NCI-H187 (cell line): Measurements from ENCODE around the gene KRT36.

Experiments
- DNase-seq, 2 experiments: peaks; one replicate each; lab custom pipeline; 2025; lab: John Stamatoyannopoulos, UW

Gene KRT36

DNA sequence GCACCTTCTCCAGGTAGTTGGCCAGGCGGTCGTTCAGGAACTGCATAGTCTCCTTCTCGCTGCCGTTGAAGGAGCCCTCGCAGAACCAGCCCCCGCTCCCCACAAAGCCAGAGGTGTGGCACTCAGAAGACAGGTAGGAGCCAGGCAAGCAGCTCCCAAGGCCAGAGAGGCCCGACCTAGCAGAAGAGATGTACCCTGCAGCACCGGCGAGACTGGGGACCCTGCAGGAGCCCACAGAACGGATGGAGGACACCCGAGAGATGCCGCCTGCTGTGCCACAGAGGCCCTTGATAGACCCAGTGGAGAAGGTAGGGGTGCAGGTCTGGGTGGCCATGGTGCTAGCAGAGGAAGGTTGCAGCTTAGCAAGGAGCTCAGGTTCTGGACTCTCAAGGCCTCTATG, at the start of gene KRT36:
Gene KRT36, minus strand, starts transcription at position 380 of the 400 bp plus-strand sequence. Its CDS starts 46 bp downstream, at position 334.
- DNase-seq: no peak

DNA sequence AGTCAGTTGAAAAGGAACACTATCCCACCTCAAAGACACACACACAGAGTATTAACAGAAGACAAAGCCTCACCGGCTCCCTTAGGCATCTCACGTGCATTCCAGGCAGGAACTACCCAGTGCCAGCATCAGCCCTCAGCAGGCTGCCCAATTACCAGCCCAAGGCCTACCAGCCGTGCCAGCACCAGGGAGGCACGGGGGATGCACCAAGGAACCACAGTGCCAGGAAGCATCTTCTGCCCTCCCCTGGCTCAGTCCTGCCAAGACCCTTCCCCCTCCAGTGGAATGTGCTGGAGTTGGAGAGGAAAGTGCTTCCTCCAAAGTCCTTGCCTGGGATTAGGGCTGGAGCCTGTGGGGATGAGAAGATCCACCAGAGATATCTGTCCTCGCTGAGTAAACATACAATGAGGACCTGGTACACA, 49.4 kb upstream of the KRT36 start:
- DNase-seq: no peak

DNA sequence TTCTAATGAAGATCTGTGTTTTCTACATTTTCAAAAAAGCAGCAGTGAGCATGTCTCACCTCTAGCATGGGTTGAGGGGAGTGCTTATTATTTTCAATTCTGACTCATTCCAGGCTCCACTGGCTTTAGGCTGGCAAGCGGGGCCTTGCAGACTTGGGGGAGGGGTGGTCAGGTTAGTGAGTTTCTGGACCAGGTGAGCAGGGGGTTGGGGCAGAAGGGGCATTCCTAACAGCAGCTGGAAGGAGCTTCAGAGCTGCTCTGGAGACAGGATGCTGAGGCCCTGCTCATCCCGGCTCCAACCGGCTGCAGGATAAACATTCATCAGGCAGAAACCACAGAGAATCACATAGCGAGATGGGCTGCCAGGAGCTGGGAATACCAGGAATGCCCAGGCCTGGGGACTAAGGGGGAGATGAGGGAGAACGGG, 48.9 kb upstream of the KRT36 start:
- no peak for DNase-seq

DNA sequence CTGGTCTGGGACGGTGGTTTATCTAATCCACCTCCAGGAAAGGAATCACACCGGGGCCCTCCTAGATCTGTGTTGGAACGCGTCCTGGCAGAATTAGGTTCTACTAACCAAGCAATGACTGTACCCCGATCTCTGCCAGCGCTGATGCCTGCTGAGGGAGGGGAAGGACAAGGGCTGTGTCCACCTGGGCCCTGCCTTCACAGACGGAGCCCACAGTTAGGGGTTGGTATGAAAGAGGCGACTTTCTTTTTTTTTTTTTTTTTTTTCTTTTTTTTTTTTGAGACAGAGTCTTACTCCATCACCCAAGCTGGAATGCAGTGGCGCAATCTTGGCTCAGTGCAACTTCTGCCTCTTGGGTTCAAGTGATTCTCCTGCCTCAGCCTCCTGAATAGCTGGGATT, 48.3 kb upstream of the KRT36 start:
- no peak for DNase-seq

DNA sequence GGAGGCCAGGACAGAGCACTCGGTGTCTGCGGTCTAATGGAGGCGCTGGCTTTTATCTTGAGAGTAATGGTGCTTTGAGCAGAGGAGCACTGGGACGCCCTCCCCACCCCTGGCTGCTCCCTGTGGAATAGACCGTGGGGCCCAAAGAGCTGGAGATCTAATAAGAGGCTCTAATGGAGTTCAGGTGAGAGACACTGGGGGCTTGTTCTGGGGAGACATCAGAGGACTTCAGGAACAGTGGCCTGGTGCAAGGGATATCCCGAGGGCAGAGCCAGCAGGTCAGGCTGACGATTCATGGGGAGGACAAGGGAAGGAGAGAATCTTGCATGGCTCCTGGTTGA, 47.9 kb upstream of the KRT36 start:
- no peak for DNase-seq

DNA sequence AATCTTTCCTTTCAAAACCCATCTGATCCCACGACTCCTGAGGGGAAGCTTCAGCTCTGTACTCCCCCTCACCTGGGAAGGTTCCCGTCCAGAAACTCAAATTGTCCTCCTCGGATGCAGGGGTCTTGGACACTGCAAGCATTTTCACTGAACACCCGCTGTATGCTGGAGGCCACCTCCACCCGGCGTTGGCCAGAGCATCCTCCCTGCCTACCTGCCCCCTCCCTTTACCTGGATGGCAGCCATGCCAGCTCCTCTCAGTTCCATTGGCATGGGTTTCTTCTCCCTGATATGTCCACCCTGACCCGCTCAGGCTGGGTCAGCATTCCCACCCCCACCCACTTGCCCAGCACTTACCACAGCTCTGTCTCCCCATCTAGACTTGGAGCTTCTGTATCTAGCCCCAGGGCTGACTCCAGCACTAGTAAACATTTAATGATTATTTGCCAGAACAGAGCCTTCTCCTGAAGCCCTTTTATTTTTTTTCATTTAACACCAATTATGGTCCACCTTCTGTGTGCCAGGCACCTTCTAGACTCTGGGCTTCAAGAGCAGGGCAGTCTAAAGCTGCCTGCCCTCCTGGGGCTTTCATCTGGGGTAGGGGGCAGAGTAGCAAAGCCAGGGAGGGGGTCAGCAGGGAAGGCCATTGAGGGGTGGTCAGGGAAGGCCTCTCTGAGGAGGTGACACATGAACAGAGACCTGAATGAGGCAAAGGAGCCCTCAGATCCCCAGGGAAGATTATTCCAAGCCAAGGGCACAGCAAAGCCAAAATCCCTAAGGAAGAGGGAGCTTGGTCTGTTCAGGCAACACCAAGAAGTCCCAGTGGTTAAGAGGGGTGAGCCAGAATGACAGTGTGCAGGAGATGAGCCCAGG, 47.3 kb upstream of the KRT36 start:
- DNase-seq: no peak

DNA sequence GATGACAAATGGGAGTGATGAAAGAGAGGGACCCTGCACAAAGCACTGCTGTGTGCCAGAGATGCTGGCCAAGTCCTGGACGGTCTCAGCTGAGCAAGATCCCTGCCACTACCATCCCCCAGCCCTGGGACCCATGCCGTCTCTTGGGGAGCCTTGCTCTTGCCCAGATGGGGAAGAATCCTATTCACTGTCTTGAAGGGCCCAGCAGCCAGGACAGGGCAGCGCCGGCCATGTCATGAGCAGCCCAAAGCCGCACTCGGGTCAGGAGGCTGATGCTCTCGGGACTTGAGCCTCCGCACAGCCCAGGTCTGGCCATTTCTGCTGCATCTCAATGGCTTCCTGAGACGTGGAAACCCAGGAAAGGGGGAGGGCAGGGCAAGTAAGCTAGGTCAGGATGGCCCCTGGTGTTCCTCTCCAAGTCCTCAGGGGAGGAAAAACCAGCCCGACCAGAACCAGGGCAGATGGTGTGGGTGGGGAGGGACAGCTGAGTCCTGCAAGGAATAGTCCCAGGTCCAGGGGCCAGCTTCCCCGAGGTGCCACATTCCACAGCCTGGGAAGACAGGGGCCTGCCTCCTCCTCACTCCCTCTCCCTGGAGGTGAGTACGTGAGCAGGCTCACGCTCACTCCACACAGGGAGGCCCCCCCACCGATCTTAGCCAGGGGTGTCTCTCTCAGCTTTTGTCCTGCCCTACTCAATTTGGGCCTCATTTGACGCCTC, 46.2 kb upstream of the KRT36 start:
- DNase-seq: no peak

DNA sequence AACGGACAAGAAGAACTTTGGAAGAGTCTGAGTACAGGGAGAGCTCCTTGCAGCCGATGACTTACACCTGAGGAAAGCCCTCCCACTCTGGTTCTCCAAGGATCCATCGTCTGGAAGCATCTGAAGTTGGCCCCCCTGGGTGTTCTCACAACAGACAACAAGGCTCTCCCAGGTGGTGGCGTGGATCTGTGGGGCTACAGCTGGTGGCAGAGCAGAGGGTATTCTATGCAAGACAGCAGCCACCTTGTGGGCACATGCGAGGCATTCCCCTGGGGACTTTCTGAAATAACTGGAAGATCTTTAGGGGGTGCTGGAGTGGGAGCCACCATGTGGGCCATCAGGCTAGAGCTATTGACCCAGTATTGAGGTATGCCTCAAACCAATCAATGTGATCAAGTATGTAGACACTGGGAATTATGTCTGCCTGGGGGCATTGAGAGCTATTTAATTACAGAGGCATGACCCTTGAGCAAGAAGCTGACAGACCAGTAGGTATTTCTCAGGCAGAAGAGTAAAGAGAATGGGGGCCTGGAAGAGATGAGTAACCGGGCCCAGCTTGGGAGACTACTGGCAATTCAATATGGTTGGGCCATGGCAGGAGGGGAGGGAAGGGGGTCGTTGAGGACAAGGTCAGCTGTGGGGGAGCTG, 45.3 kb upstream of the KRT36 start:
- DNase-seq: no peak

DNA sequence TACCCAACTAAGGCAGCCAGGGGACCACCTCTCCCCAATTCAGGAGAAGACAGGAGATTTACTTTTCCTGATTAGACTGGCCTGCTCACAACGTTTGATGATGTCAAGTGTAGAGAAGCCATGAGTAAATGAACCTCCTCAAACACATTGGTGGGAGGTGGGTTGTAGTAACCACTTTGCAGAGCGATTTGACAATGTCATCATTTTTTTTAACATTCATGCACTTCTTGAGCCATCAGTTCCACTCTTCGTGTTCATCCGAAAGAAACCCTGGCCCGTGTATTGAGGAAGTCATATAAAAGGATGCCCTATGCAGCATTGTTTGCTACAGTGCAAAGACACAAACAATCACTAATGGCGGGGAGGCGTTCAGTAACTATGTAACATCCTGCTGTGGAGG, 43.9 kb upstream of the KRT36 start:
- no peak for DNase-seq

DNA sequence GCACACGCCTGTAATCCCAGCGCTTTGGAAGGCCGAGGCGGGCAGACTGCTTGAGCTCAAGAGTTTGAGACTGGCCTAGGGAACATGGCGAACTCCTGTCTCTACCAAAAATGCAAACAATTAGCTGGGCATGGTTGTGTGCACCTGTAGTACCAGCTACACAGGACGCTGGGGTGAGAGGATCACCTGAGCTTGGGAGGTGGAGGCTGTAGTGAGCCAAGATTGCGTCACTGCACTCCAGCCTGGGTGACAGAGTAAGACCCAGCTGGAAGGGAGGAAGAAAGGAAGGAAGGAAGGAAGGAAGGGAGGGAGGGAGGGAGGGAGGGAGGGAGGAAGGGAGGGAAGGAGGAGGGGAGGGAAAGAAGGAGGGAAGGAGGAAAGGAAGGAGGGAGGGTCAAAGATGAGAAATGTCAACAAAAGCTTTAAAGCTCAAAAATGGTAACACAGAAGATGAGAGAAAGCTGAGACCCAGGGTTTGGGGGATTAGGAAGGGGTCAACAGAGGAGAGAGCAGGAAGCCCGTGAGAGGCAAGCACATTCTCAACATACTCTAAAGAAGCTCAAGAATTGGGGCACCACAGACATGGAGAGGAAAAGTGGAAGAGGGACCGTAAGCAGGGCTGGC, 43.3 kb upstream of the KRT36 start:
- no peak for DNase-seq

DNA sequence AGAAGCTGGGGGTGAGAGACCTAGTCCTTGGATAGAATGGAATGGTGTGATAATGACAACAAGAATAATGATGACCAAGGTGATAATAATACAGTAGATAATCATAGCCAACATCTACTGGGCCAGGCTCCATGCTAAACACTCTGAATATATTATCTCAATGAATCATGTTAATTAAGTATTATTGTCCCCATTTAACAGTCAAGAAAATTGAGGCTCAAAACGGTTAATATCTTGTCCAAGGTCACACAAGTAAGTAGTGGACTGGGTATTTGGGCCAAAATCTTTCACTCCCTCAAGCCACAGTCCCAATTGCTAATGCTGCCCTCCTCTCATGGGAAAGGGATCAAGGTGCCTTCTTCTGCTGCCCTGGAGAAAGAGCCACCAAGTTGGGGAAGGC, 42.3 kb upstream of the KRT36 start:
- DNase-seq: no peak

DNA sequence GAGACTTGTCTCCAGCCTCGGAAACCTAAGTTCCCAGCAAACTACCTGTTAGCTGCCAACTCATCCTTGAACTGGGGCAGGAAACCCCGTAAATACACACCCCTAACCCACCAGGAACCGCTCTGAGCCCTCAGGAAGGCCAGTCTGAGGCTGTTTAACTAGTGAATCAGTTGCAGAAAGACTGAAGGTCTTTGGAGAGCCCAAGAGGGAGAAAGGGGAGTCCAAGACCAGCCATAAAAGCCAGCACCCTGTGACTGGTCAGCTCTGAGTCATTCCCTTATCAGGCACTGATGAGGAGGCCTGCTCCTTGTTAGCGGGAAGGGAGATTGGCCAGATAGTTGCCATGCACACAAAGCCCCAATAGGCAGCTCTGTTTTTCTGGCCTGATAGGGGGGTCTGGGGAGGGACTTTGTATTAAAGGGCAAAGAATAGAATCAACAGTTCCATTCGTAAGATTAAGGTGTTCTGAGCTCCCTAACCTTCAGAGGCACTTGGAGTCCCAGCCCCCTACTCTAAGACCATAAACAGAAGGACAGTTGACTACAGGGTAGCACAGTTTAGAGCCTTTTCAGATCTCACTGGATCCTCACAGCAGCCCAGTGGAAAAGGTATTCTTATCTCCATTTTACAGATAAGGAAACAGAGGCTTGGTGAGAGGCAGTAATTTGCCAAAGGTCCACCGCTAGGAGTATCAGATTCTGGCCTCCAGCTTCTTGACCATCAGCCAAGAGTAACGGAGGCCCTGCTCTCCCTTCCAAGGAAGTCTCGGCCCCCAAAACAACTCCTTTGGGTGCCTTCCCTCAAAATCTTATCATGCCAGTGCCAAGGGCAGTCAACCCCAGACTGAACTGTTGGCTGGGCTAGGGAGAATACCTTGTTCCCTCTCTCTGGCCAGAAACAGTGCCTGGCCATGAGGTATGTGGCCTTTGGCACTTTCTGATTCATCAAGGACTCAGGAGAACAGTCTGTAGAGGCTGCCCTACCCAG, 40.6 kb upstream of the KRT36 start:
- no peak for DNase-seq

DNA sequence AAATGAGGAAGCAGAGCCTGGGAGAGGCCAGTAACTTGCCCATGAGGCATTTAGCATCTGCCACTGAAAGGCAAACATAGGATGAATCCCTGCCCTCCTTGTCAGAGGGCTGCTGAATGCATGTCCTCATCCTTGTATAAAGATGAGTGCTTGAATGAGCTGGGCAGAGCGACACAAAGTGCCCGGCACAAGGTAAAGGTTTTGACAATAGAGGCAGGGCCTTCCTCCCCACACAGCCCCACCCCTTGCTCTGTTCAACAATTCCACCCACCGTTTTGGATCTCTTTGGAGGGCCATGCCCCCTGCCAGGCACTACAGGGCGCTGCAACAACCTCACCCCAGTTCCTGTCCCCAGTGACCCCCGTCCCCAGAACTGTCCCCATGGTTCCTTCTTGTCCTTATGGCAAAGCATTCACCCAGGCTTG, 39.8 kb upstream of the KRT36 start:
- peak; percentile 16 to 69 for DNase-seq

DNA sequence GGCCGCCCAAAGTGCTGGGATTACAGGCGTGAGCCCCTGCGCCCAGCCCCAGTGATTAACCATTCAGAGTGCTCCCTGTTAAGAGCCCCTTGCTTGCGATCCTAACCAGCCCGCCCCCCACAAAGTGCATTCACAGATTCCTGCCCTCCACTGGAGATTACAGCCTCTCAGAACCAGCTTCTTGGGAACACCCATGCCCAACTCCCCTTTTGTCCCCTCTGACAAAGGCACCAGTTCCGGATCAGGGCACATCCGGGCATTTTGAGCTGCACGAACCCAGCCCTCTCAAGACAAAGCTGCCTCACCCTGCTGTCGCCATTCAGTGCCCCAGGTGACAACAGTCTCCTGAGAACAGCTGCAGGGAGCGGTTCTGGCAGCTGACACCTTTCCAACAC, 39.2 kb upstream of the KRT36 start:
- DNase-seq: peak; percentile 43 to 69

DNA sequence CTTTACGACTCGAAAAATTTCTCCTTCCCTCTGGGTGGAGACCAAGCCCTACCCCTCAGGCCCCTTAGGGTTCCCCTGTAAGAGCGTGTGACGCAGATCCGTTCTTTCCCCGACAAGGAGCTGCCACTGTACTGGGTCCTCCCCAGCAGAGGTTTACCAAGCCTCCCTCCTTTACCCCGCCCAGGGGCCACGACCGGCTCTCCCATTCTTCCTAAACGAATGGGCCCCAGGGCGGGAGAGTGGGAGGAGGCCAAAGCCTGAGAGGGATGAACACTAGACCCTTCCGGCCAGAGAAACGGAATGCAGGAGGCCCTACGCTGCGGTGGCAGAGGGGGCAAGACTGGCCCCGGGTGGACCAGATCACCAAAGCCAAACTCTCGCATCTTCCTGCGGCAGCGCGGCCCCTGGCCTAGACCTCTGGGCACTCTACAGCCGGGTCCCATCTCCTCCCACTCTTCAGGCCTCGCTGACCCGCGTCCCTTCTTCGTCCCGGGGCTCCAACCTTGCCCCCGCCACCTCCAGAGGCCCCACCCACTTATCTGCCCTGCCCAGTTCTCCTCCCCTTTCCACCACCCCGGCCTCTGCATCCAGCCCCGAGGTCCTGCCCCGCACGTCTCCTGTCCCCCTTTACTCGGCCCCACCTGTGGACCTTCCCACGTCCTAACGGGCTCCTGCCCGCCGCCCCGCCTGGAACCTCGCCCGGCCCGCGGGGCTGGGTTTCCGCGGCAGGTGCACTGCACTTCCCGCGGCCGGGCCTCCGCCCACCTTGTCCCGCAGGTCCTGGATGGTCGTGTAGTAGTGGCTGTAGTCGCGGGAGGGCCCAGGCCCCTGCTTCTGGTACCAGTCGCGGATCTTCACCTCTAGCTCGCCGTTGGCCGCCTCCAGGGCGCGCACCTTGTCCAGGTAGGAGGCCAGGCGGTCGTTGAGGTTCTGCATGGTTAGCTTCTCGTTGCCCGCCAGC, 37.6 kb upstream of the KRT36 start:
- DNase-seq: no peak

DNA sequence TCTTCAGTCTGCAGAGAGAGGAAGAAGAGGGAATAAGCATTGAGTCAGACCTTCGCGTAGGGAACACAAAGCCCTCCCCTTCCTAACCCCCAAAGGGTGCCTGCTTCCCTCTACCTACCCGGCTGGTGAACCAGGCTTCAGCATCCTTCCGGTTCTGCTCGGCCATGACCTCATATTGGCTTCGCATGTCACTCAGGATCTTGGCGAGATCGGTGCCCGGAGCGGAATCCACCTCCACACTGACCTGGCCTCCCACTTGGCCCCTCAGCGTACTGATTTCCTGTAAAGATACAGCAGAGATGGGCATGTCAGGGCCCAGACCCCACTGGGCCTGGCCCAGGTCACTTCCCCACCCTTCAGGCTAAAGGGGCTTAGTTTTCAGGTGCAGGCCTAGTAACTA, 34.6 kb upstream of the KRT36 start:
- no peak for DNase-seq

DNA sequence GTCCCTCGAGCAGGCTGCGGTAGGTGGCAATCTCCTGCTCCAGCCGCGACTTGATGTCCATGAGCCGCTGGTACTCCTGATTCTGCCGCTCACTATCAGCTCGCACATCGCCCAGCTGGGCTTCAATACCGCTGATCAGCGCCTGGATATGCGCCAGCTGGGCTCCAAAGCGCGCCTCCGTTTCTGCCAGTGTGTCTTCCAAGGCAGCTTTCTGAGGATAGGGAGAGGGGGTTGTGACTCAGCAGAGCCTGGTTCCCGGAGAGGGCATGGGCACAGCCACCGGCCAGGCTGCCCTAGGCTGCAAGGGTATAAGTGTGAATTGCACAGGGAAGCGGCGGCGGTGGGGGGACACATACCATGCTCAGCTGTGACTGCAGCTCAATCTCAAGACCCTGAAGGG, 34.1 kb upstream of the KRT36 start:
- DNase-seq: no peak

DNA sequence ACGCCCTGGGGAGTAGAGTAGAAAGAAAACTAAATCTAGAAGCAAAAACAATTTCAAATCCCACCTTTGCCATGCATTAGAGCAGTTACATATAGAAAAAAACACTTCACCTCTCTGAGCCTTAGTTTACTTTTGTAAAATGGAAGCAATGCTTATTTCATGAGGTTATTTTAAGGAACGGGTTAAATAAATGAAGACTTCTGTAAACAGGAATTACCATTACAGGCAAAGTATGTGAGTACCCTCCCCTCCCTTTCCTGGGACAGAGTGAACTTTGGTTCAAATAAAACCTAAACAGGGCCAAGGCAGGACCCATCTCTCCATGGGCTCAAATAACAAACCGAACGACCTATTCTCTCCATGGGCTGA, 33.5 kb upstream of the KRT36 start:
- no peak for DNase-seq

DNA sequence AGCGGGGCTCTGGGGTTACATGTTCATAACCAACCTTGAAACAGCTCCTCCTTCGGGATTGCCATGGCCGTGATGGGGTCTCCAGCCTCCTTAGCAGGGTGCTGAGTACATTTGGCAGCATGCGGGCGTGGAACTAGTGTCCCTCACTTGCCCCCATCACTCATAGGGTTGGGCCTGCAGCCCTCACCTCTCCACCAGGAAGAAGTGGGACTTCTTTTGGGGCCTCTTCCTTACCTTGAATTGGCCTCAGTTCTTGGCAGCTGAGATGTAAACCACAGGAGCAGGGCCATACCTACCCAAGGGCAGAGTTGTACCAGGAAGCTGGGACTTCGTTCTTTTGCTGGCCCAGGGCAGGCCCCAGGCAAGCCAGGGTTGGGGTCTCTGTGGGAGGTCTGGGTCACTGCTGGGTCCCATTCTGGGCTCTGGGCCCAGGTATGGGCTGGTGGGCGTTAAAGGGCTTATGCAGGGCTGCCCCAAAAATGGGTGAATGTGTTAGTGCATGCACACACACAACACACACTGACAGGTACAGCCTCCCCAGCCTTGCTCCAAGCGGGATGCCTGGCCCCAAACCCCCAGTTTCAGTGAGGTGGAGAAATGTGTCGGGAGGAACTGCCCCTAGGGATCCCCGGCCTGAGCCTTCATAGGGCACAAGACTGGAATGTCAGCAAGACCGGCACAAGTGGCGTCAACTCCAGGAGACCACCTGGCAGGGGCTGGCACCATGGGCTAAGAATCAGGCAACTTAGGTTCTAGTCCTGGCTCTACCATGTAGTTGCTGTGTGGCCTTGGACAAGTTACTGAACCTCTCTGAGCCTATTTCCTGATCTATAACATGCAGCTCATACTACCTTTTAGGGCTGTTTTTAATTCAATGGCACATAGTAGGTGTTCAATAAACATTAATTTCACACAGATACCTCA, 32.9 kb upstream of the KRT36 start:
- DNase-seq: no peak
